HFF-Myc (cell line): ENCODE measurements around the gene MCC.

ENCODE experiments used
- DNase-seq: peaks from one replicate; pipeline ENCODE4 v3.0.0-alpha.2; 2011; ENCODE audit warnings: low read depth; ENCODE audit errors: extremely low read depth
- H3K4me3 ChIP-seq: replicated peaks from 2 replicates; pipeline ENCODE4 v1.5.1; 2011; ENCODE audit warnings: low read depth, mild to moderate bottlenecking, control low read depth, low read length
- CTCF ChIP-seq: IDR thresholded peaks from 2 replicates; pipeline ENCODE4 v1.5.1; 2012; ENCODE audit warnings: mild to moderate bottlenecking, low read depth, low read length, control low read depth; ENCODE audit errors: missing control alignments

Gene MCC

DNA sequence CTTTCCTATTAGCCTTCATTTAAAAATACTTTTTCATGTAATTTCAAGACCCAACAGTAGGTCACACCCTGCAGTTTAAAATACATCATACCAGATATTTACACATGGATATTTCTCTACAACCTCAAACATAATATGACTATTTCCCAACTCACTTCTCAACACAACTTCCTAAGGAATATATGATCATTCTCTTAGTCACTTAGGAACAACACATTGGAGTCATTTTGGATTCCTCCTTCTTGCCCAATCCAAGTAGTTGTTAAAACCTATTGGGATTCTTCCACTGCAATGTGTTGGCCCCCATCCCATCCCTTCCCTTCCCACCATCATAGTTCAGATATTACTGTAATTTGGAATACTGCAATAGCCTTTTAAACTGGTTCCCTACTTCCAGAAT, 366.2 kb downstream of the MCC start:
- DNase-seq: no peak
- no peak for TF ChIP-seq CTCF
- no peak overlapping the region for H3K4me3 ChIP-seq

GRCh38 chr5:113119246-113119924, 368.9 kb downstream of the MCC start:
- no peak for TF ChIP-seq CTCF

DNA sequence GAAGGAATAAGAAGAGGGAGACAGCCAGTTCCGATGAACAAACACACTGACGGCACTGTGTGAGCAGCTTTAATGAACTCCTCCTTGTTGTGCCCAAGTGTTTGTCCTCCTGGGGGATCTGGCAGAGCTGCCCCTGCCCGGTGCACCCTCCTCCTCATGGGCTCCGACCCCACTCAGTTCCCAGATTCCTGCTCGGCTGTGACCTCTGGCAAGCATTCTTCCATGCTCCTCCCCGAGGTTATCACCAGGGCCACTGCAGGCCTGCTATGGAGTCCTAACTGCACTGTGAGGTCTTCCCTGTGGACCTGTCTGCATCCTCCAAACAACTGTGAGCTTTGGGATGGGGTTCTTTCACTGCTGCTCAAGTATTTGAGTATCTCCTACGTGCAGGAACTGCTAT, 369.5 kb downstream of the MCC start:
- no peak for DNase-seq
- TF ChIP-seq CTCF: no peak
- H3K4me3 ChIP-seq: no peak overlapping the region

More at GRCh38 chr5:113119246-113119924, 368.9 kb downstream of the MCC start:
- no peak overlapping the region for H3K4me3 ChIP-seq
- DNase-seq: no peak

- no peak for DNase-seq
- no peak for TF ChIP-seq CTCF
- no peak overlapping the region for H3K4me3 ChIP-seq
Measured at GRCh38 chr5:113118298-113118697, 370.0 kb downstream of the MCC start.

GRCh38 chr5:113117543-113118115, 370.6 kb downstream of the MCC start:
- no peak for TF ChIP-seq CTCF
- H3K4me3 ChIP-seq: no peak overlapping the region
- DNase-seq: no peak

GRCh38 chr5:113115956-113116355, 372.3 kb downstream of the MCC start:
- TF ChIP-seq CTCF: no peak
- H3K4me3 ChIP-seq: no peak overlapping the region
- no peak for DNase-seq
